SK-N-SH (cell line): ENCODE measurements around the gene PIP5K1C. TPM values are rescaled to one million over a fixed set of nuclear protein-coding genes. Genes with fewer than 3 reads are reported as not detected.

Experiments
- CTCF ChIA-PET: fragments of 300-600, 350-600 bp; formaldehyde crosslinking; extraction: SDS; loops from one replicate; lab custom pipeline; 2021; lab: Yijun Ruan, JAX
- POLR2A ChIA-PET: fragments of 350-600 bp; sonication (Branson Sonifier 250); formaldehyde crosslinking; extraction: SDS; loops from one replicate; lab custom pipeline; 2020; ENCODE audit warnings: antibody characterized with exemption, inconsistent platforms; lab: Yijun Ruan, JAX
- DNase-seq: peaks from one replicate; pipeline ENCODE4 v3.0.0; 2012
- H2AFZ ChIP-seq: fragments of 200-600 bp; sonication (generic); 2 replicates; pipeline ENCODE4 v1.8.1; 2016; ENCODE audit warnings: antibody characterized with exemption, mild to moderate bottlenecking, low read depth
- H3F3A ChIP-seq: fragments of 200-600 bp; sonication (generic); replicated peaks from 2 replicates; pipeline ENCODE3; 2016; ENCODE audit warnings: antibody characterized with exemption, mild to moderate bottlenecking; ENCODE audit not compliant: insufficient read depth
- H3K27ac ChIP-seq, 2 experiments: fragments of 200-500 bp in 1 of 2; fragments of 200-600 bp in 1 of 2; sonication (Bioruptor generic) in 1 of 2; sonication (generic), shearing (Covaris generic) in 1 of 2; 2 replicates each; pipeline versions ENCODE4 v1.5.1 to v1.6.1; 2014 to 2016; ENCODE audit warnings: low read depth in 2 of 2, inconsistent platforms in 1 of 2, low read length in 1 of 2, mild to moderate bottlenecking in 1 of 2, mixed read lengths in 1 of 2
- H3K27me3 ChIP-seq: fragments of 200-600 bp; sonication (generic), shearing (Covaris generic); 2 replicates; pipeline ENCODE4 v1.6.1; 2016; ENCODE audit warnings: mixed run types; ENCODE audit not compliant: insufficient read depth
- H3K36me3 ChIP-seq, 2 experiments: fragments of 200-500 bp in 1 of 2; fragments of 200-600 bp in 1 of 2; sonication (Bioruptor generic) in 1 of 2; sonication (generic) in 1 of 2; replicated peaks in 1 of 2; 2 replicates each; pipeline versions ENCODE3 to v1.5.1; 2014 to 2016; ENCODE audit warnings: low read length in 1 of 2, mild to moderate bottlenecking in 1 of 2; ENCODE audit not compliant: insufficient read depth in 2 of 2, control insufficient read depth in 1 of 2
- H3K4me1 ChIP-seq, 2 experiments: fragments of 200-500 bp in 1 of 2; fragments of 200-600 bp in 1 of 2; sonication (Bioruptor generic) in 1 of 2; sonication (generic), shearing (Covaris generic) in 1 of 2; 2 replicates each; pipeline versions ENCODE4 v1.5.1 to v1.6.1; 2014 to 2016; ENCODE audit warnings: low read depth in 1 of 2, low read length in 1 of 2, mixed run types in 1 of 2; ENCODE audit not compliant: insufficient read depth in 2 of 2, control insufficient read depth in 1 of 2
- H3K4me2 ChIP-seq: fragments of 200-600 bp; sonication (generic), shearing (Covaris generic); 2 replicates; pipeline ENCODE4 v1.6.1; 2017; ENCODE audit warnings: mixed run types
- H3K4me3 ChIP-seq, 2 experiments: fragments of 200-500 bp in 1 of 2; fragments of 200-600 bp in 1 of 2; sonication (Bioruptor generic) in 1 of 2; sonication (generic), shearing (Covaris generic) in 1 of 2; 2 replicates each; pipeline versions ENCODE4 v1.5.1 to v1.8.1; 2014 to 2016; ENCODE audit warnings: low read depth in 2 of 2, inconsistent platforms in 1 of 2, low read length in 1 of 2, mild to moderate bottlenecking in 1 of 2, mixed read lengths in 1 of 2, moderate library complexity in 1 of 2
- H3K79me2 ChIP-seq: fragments of 200-600 bp; sonication (generic); 2 replicates; pipeline ENCODE4 v1.8.1; 2017; ENCODE audit warnings: mild to moderate bottlenecking; ENCODE audit not compliant: insufficient read depth
- H3K9ac ChIP-seq: fragments of 200-600 bp; sonication (generic); 2 replicates; pipeline ENCODE4 v1.6.1; 2017; ENCODE audit warnings: mixed run types
- H3K9me2 ChIP-seq: fragments of 200-600 bp; sonication (generic); 2 replicates; pipeline ENCODE4 v1.6.1; 2017; ENCODE audit warnings: mixed run types
- H3K9me3 ChIP-seq: fragments of 200-600 bp; sonication (generic); 2 replicates; pipeline ENCODE4 v1.6.1; 2017; ENCODE audit warnings: mixed run types, mild to moderate bottlenecking, moderate library complexity
- H4K20me1 ChIP-seq: fragments of 200-600 bp; sonication (generic); 2 replicates; pipeline ENCODE4 v1.6.1; 2017; ENCODE audit warnings: mild to moderate bottlenecking, mixed run types; ENCODE audit not compliant: insufficient read depth
- FOXJ3 ChIP-seq: sonication (generic); formaldehyde crosslinking; IDR thresholded peaks from 2 replicates; pipeline ENCODE4 v1.5.1; 2020; ENCODE audit warnings: mild to moderate bottlenecking, missing genetic modification reagents
- MXI1 ChIP-seq: IDR thresholded peaks from 2 replicates; pipeline ENCODE4 v1.6.1; 2012; ENCODE audit warnings: mild to moderate bottlenecking, low read depth, low read length, improper control_type of control experiment
- RAD21 ChIP-seq: IDR thresholded peaks from 2 replicates; pipeline ENCODE4 v1.6.1; 2012; ENCODE audit warnings: mild to moderate bottlenecking, low read length
- RCOR1 ChIP-seq: fragments of 150-350 bp; IDR thresholded peaks from 2 replicates; pipeline ENCODE4 v1.6.1; 2017; ENCODE audit warnings: antibody characterized with exemption, low read length
- REST ChIP-seq: IDR thresholded peaks from 2 replicates; pipeline ENCODE4 v1.6.1; 2012; ENCODE audit warnings: mild to moderate bottlenecking, low read depth, low read length, moderate library complexity
- RFX5 ChIP-seq: IDR thresholded peaks from 2 replicates; pipeline ENCODE4 v1.6.1; 2012; ENCODE audit warnings: mild to moderate bottlenecking, improper control_type of control experiment, low read length
- TCF12 ChIP-seq: IDR thresholded peaks from 2 replicates; pipeline ENCODE4 v1.4.0; 2012
- USF1 ChIP-seq: IDR thresholded peaks from 2 replicates; pipeline ENCODE4 v1.4.0; 2012; ENCODE audit warnings: low read depth, borderline replicate concordance
- ZBTB33 ChIP-seq: IDR thresholded peaks from 2 replicates; pipeline ENCODE4 v1.4.0; 2012; ENCODE audit warnings: low read depth, borderline replicate concordance
- WGBS: methylation state at CpG from one replicate; pipeline ENCODE4 v1.1.6; 2017; ENCODE audit warnings: low lambda C conversion rate; 5-methylcytosine and 5-hydroxymethylcytosine counted together
- polyA plus RNA-seq, 3 experiments: library from polyadenylated mRNA; depleted of rRNA; stranded (reverse); fragments of >200 nt; gene quantifications; 2 replicates each; pipeline ENCODE4 v1.2.3, GENCODE V29; 2012

Gene PIP5K1C
- polyA plus RNA-seq, 1 of the 3 experiments (the other 2 are of a cell fraction) = 12.3 TPM

- TF ChIP-seq REST = no peak
These were observed 66.7 kb downstream of the PIP5K1C start (continued) for GRCh38 chr19:3633559-3633988.

- Histone ChIP-seq H4K20me1 (no peaks in the 10 kb centered on the region), H3K9ac (no peak overlapping the region), H3K36me3 (peaks cover 0 to 15% of the 10 kb centered on the region in 2 experiments), H3F3A (peaks cover 3% of the 10 kb centered on the region), H3K4me3 (no peak overlapping the region), H3K4me1 (no peaks in the 10 kb centered on the region), H3K79me2 (no peaks in the 10 kb centered on the region), H3K27ac (no peak overlapping the region), H3K9me3 (no peaks in the 10 kb centered on the region), H3K9me2 (no peaks in the 10 kb centered on the region), H2AFZ (no peak overlapping the region), H3K27me3 (no peaks in the 10 kb centered on the region), H3K4me2 (no peak overlapping the region)
- no peak for DNase-seq
- WGBS = 90% methylated on average over 31 of the region's 50 CpGs
- TF ChIP-seq REST (no peak), RCOR1 (no peak), RFX5 (no peak), FOXJ3 (CRISPR knock-in tag) (no peak), TCF12 (no peak), USF1 (no peak), RAD21 (no peak), MXI1 (no peak), ZBTB33 (no peak)
- ChIA-PET CTCF (interaction anchor here (1.0 to 1.6 kb wide), 3 partner anchors 11 to 75 kb away, joined by 3 to 4 read pairs (median 3); no protein-coding TSS in a partner anchor), POLR2A (no interaction called here)
These were observed 67.3 kb downstream of the PIP5K1C start for GRCh38 chr19:3632739-3633558.
